HepG2 (cell line): ENCODE measurements around the gene TMEM218. TPM values are rescaled to one million over a fixed set of nuclear protein-coding genes. Genes with fewer than 3 reads are reported as not detected.

Source experiments
- ATAC-seq: fragments of 200-7000 bp; cut with Tn5 transposase; 3 replicates; pipeline ENCODE4 v1.9.1; 2020; ENCODE audit warnings: mild to moderate bottlenecking, moderate library complexity
- BruUV-seq: library from RNA; stranded (reverse); fragments of 400-500 nt; replicated peaks from 2 replicates; lab custom pipeline; 2021; lab: Mats Ljungman, UMichigan
- CTCF ChIA-PET: fragments of 300-600 bp; formaldehyde crosslinking; extraction: SDS; loops from one replicate; lab custom pipeline; 2021; ENCODE audit warnings: low total read pairs, inconsistent platforms, low intra/inter-chr PET ratio; lab: Yijun Ruan, JAX
- POLR2A ChIA-PET: fragments of 350-600 bp; sonication (Branson Sonifier 250); formaldehyde crosslinking; loops from one replicate; lab custom pipeline; 2020; ENCODE audit warnings: antibody characterized with exemption, inconsistent platforms; lab: Yijun Ruan, JAX
- DNase-seq: peaks from one replicate; pipeline ENCODE4 v3.0.0-alpha.2; 2015; ENCODE audit warnings: low spot score
- FAIRE-seq: peaks from 3 replicates; lab custom pipeline; 2011; peaks lifted over from hg19 to GRCh38; lab: Jason Lieb, UNC
- H2AFZ ChIP-seq: one replicate; pipeline ENCODE4 v1.6.1; 2011; ENCODE audit warnings: low read length, inconsistent platforms
- H3K27ac ChIP-seq: fragments of 300-600 bp; 3 replicates; pipeline ENCODE4 v1.8.0; 2011; ENCODE audit warnings: mixed run types, mild to moderate bottlenecking, mixed read lengths, low read length, inconsistent platforms; ENCODE audit not compliant: insufficient read depth; ENCODE audit errors: extremely low read length
- H3K27me3 ChIP-seq, 2 experiments: fragments of 200-600 bp in 1 of 2; 2 replicates in 1 of 2; 3 replicates in 1 of 2; pipeline versions ENCODE4 v1.6.0 to v1.8.0; 2011; ENCODE audit warnings: low read length in 2 of 2, mild to moderate bottlenecking in 2 of 2, moderate library complexity in 2 of 2, inconsistent platforms in 1 of 2; ENCODE audit not compliant: insufficient read depth in 2 of 2, control insufficient read depth in 1 of 2
- H3K36me3 ChIP-seq, 2 experiments: fragments of 200-600 bp in 1 of 2; replicated peaks in 1 of 2; 2 replicates in 1 of 2; 3 replicates in 1 of 2; pipeline versions ENCODE4 v1.5.1 to v1.8.0; 2011; ENCODE audit warnings: low read length in 2 of 2, inconsistent platforms in 1 of 2; ENCODE audit not compliant: insufficient read depth in 2 of 2, control insufficient read depth in 1 of 2
- H3K4me1 ChIP-seq: 2 replicates; pipeline ENCODE4 v1.5.1; 2012; ENCODE audit warnings: low read length, inconsistent platforms; ENCODE audit not compliant: insufficient read depth
- H3K4me2 ChIP-seq: 2 replicates; pipeline ENCODE4 v1.6.0; 2011; ENCODE audit warnings: low read depth, low read length, inconsistent platforms
- H3K4me3 ChIP-seq, 3 experiments: fragments of 200-600 bp in 1 of 3; sonication (generic), shearing (Covaris generic) in 1 of 3; replicated peaks in 1 of 3; 2 replicates each; pipeline ENCODE4 v1.5.1; 2011 to 2016; ENCODE audit warnings: low read length in 3 of 3, inconsistent platforms in 2 of 3, low read depth in 2 of 3, mild to moderate bottlenecking in 2 of 3, control low read depth in 1 of 3, mixed read lengths in 1 of 3; ENCODE audit not compliant: insufficient read depth in 1 of 3
- H3K79me2 ChIP-seq: one replicate; pipeline ENCODE4 v1.6.1; 2011; ENCODE audit warnings: low read length, inconsistent platforms; ENCODE audit not compliant: insufficient read depth
- H3K9ac ChIP-seq: 2 replicates; pipeline ENCODE4 v1.6.0; 2011; ENCODE audit warnings: mild to moderate bottlenecking, low read depth, low read length, inconsistent platforms; ENCODE audit not compliant: insufficient read depth
- H3K9me3 ChIP-seq: 2 replicates; pipeline ENCODE4 v1.5.1; 2012; ENCODE audit warnings: mild to moderate bottlenecking, low read length
- H4K20me1 ChIP-seq: 2 replicates; pipeline ENCODE4 v1.6.0; 2011; ENCODE audit warnings: inconsistent platforms, mild to moderate bottlenecking, low read length, moderate library complexity; ENCODE audit not compliant: insufficient read depth
- CBFB ChIP-seq: sonication (generic); formaldehyde crosslinking; IDR thresholded peaks from 2 replicates; pipeline ENCODE4 v1.4.0; 2020; ENCODE audit warnings: missing genetic modification reagents
- CBX1 ChIP-seq: IDR thresholded peaks from one replicate; pipeline ENCODE4 v1.6.1; 2016; ENCODE audit warnings: antibody characterized with exemption, low read depth
- DR1 ChIP-seq: sonication (generic); formaldehyde crosslinking; IDR thresholded peaks from 2 replicates; pipeline ENCODE4 v1.8.0; 2021; ENCODE audit warnings: mild to moderate bottlenecking, missing genetic modification reagents, inconsistent platforms
- PPARG ChIP-seq: conservative IDR thresholded peaks from 2 replicates; pipeline ENCODE4 v1.6.1; 2016; ENCODE audit warnings: missing biosample characterization, missing genetic modification reagents
- RFX1 ChIP-seq: fragments of 450-650 bp; IDR thresholded peaks from 2 replicates; pipeline ENCODE4 v1.6.1; 2017
- ZNF101 ChIP-seq: sonication (generic); formaldehyde crosslinking; IDR thresholded peaks from 2 replicates; pipeline ENCODE4 v1.4.0; 2020; ENCODE audit warnings: mild to moderate bottlenecking, low read depth, missing genetic modification reagents, borderline replicate concordance
- ZNF354B ChIP-seq: sonication (generic); formaldehyde crosslinking; IDR thresholded peaks from 2 replicates; pipeline ENCODE4 v1.8.0; 2022; ENCODE audit warnings: mild to moderate bottlenecking, missing genetic modification reagents
- ZNF670 ChIP-seq: sonication (generic); formaldehyde crosslinking; IDR thresholded peaks from 2 replicates; pipeline ENCODE4 v1.8.0; 2022; ENCODE audit warnings: mild to moderate bottlenecking, missing genetic modification reagents, borderline replicate concordance
- ZNF713 ChIP-seq: sonication (generic); formaldehyde crosslinking; IDR thresholded peaks from 2 replicates; pipeline ENCODE4 v1.4.0; 2020; ENCODE audit warnings: mild to moderate bottlenecking, missing genetic modification reagents
- ZNF724P ChIP-seq: sonication (generic); formaldehyde crosslinking; IDR thresholded peaks from 2 replicates; pipeline ENCODE4 v1.8.0; 2022; ENCODE audit warnings: missing genetic modification reagents, borderline replicate concordance
- ZNF747 ChIP-seq: sonication (generic); formaldehyde crosslinking; IDR thresholded peaks from 2 replicates; pipeline ENCODE4 v1.8.1; 2023; ENCODE audit warnings: missing genetic modification reagents, mild to moderate bottlenecking, borderline replicate concordance
- ZNF768 ChIP-seq: sonication (generic); formaldehyde crosslinking; IDR thresholded peaks from 2 replicates; pipeline ENCODE4 v1.4.0; 2020; ENCODE audit warnings: missing genetic modification reagents
- ZNF850 ChIP-seq: sonication (generic); formaldehyde crosslinking; conservative IDR thresholded peaks from 2 replicates; pipeline ENCODE4 v1.9.0; 2021; ENCODE audit warnings: mild to moderate bottlenecking, missing genetic modification reagents
- WGBS: methylation state at CpG from one replicate; pipeline ENCODE4 v1.1.6; 2017; ENCODE audit warnings: low lambda C conversion rate; 5-methylcytosine and 5-hydroxymethylcytosine counted together
- in situ Hi-C: cut with HindIII; loops from 2 replicates; pipeline ENCODE4 v1.10.0; 2017; ENCODE audit warnings: low pct_unique_long_range_greater_than_20kb; ENCODE audit not compliant: extremely low pct_ligation_motif_present
- intact Hi-C: fragments of 100-400 bp; cut with micrococcal nuclease; formaldehyde crosslinking; loops from one replicate; pipeline ENCODE4 v1.10.0; 2022; ENCODE audit not compliant: unreplicated experiment
- polyA plus RNA-seq, 8 experiments: library from polyadenylated mRNA; depleted of rRNA in 3 of 8; stranded (reverse) in 7 of 8; unstranded in 1 of 8; fragments of >200 nt; fragmentation: Illumina TruSeq in 4 of 8; extraction: Trizol in 4 of 8; gene quantifications; 2 replicates each; pipeline versions ENCODE4 v1.2.1 to v1.2.3, GENCODE V29; 2011 to 2016; ENCODE audit warnings: low read depth in 4 of 8, missing spikeins in 1 of 8, mixed read lengths in 1 of 8; ENCODE audit not compliant: insufficient read depth in 1 of 8
- total RNA-seq, 5 experiments: library from RNA; depleted of rRNA; stranded (reverse); fragments of >200 nt; fragmentation: Illumina TruSeq; extraction: Trizol; gene quantifications; 2 replicates each; pipeline ENCODE4 v1.2.3, GENCODE V29; 2016; ENCODE audit warnings: low read depth in 1 of 5
- TF ChIP-seq, protein P1 (sequence below): sonication (generic); formaldehyde crosslinking; IDR thresholded peaks from 2 replicates; pipeline ENCODE4 v1.8.1; 2023; ENCODE audit warnings: mild to moderate bottlenecking, missing genetic modification reagents, borderline replicate concordance
- TF ChIP-seq, protein P2 (sequence below): sonication (generic); formaldehyde crosslinking; IDR thresholded peaks from 2 replicates; pipeline ENCODE4 v1.9.0; 2021; ENCODE audit warnings: missing genetic modification reagents, borderline replicate concordance
- TF ChIP-seq, protein P3 (sequence below): sonication (generic); formaldehyde crosslinking; IDR thresholded peaks from 2 replicates; pipeline ENCODE4 v1.5.0; 2020; ENCODE audit warnings: missing genetic modification reagents
- TF ChIP-seq, protein P4 (sequence below): sonication (generic); formaldehyde crosslinking; IDR thresholded peaks from 2 replicates; pipeline ENCODE4 v1.8.1; 2023; ENCODE audit warnings: missing genetic modification reagents, mild to moderate bottlenecking, borderline replicate concordance

TMEM218 gene
- total and polyA plus RNA-seq, 2 of the 13 experiments (the other 11 are each of a cell fraction or from before 2014, with no cell fraction given) = 11.8 to 14.0 TPM

DNA sequence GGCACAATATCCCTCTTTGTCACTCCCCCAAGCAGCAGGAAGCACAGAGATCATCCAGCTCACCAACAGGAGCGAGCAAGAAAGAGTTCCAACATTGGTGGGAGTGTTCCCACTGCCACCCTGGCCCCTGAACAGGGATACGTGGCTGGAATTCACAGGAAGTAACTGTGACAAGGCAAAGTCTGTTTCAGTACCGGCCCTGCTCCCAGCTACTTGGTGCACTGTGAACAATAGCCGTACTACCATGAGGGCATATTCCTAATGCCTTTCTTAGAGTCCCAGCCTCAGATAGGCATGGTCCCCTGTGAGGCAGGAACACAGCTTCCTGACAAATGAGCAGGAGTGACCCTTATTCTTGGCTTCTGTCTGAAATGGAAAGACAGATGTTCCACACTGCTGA is 50.1 kb downstream of the TMEM218 start (continued):
- TF ChIP-seq ZNF101 (CRISPR knock-in tag) (no peak), ZNF724P (CRISPR knock-in tag) (no peak), CBX1 (no peak), DR1 (CRISPR knock-in tag) (no peak), ZNF713 (CRISPR knock-in tag) (no peak), RFX1 (no peak)
- TF ChIP-seq, protein P1, sequence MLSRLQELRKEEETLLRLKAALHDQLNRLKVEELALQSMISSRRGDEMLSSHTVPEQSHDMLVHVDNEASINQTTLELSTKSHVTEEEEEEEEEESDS (CRISPR knock-in tag) = no peak
- TF ChIP-seq, protein P2, sequence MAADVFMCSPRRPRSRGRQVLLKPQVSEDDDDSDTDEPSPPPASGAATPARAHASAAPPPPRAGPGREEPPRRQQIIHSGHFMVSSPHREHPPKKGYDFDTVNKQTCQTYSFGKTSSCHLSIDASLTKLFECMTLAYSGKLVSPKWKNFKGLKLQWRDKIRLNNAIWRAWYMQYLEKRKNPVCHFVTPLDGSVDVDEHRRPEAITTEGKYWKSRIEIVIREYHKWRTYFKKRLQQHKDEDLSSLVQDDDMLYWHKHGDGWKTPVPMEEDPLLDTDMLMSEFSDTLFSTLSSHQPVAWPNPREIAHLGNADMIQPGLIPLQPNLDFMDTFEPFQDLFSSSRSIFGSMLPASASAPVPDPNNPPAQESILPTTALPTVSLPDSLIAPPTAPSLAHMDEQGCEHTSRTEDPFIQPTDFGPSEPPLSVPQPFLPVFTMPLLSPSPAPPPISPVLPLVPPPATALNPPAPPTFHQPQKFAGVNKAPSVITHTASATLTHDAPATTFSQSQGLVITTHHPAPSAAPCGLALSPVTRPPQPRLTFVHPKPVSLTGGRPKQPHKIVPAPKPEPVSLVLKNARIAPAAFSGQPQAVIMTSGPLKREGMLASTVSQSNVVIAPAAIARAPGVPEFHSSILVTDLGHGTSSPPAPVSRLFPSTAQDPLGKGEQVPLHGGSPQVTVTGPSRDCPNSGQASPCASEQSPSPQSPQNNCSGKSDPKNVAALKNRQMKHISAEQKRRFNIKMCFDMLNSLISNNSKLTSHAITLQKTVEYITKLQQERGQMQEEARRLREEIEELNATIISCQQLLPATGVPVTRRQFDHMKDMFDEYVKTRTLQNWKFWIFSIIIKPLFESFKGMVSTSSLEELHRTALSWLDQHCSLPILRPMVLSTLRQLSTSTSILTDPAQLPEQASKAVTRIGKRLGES (CRISPR knock-in tag) = no peak
- TF ChIP-seq, protein P3, sequence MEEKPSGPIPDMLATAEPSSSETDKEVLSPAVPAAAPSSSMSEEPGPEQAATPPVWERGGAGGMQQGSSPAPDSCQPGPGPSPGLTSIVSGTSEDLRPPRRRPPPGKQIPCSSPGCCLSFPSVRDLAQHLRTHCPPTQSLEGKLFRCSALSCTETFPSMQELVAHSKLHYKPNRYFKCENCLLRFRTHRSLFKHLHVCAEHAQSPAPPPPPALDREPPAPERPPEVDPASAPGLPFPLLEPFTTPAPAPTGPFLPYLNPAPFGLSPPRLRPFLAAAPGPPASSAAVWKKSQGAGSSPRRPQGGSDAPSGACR = no peak
- TF ChIP-seq, protein P4, sequence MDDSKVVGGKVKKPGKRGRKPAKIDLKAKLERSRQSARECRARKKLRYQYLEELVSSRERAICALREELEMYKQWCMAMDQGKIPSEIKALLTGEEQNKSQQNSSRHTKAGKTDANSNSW = no peak
- TF ChIP-seq, all 625 proteins: peak for 10

DNA sequence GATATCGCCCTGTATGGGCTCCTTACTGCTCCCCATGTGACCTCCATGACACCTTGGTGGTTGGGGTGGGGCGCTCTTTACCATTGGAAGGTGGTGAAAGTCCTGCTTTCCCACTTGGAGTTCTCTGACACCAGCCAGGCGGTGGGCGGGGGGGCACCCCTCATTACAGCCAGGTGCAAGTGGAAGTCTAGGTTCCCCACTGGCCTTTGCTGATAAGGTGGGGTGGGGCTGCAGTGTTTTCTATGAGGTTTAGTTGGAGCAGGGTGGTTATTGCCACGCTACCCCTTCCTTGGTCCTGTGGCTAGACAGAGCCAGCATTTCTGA is 53.8 kb downstream of the TMEM218 start:
- CTCF ChIA-PET = no interaction called here
- FAIRE-seq (no peak), ATAC-seq (no peak; the same call in 2 of the 3 replicates)
- TF ChIP-seq PPARG (no peak), ZNF850 (no peak), CBFB (CRISPR knock-in tag) (no peak), ZNF747 (CRISPR knock-in tag) (no peak), ZNF354B (CRISPR knock-in tag) (no peak), ZNF670 (CRISPR knock-in tag) (no peak), ZNF101 (CRISPR knock-in tag) (no peak), ZNF768 (CRISPR knock-in tag) (no peak)

More for the DNA sequence above, 53.8 kb downstream of the TMEM218 start:
- WGBS = 33% methylated on average over 2 of the region's 5 CpGs
- DNase-seq = no peak
- H3K36me3 ChIP-seq = no peaks in the 10 kb centered on the region
- no peak overlapping the region for H3K9ac ChIP-seq
- H3K27ac ChIP-seq = no peak overlapping the region
- peaks cover 51% of the 10 kb centered on the region for H3K4me1 ChIP-seq
- no peaks in the 10 kb centered on the region for H3K9me3 ChIP-seq
- H4K20me1 ChIP-seq = no peaks in the 10 kb centered on the region
- in situ Hi-C loops (no loop called here), intact Hi-C loops (no loop called here)
- no peaks in the 10 kb centered on the region for H3K79me2 ChIP-seq
- peak overlapping the region; percentile 24; the same call in 1 of the 2 replicates for H3K4me2 ChIP-seq
- no peak overlapping the region for H3K4me3 ChIP-seq
- BruUV-seq = no TSS peak
- POLR2A ChIA-PET = interaction anchor here (0.8 kb wide), 1 partner anchor 12 kb away, joined by 3 read pairs; no protein-coding TSS in a partner anchor
- no peaks in the 10 kb centered on the region for H3K27me3 ChIP-seq
- H2AFZ ChIP-seq = no peak overlapping the region
